GM23338 (cell line): ENCODE measurements around the gene C6orf47. TPM values are rescaled to one million over a fixed set of nuclear protein-coding genes. Genes with fewer than 3 reads are reported as not detected.

Source experiments
- ATAC-seq: fragments of 200-7000 bp; cut with Tn5 transposase; 3 replicates; pipeline ENCODE4 v1.9.1; 2020
- DNase-seq: peaks from one replicate; pipeline ENCODE4 v3.0.0-alpha.2; 2015; ENCODE audit warnings: low spot score
- H2AFZ ChIP-seq: fragments of 200-600 bp; sonication (generic); 2 replicates; pipeline ENCODE4 v1.8.0; 2016; ENCODE audit warnings: antibody characterized with exemption, mild to moderate bottlenecking, moderate library complexity
- H3F3A ChIP-seq: fragments of 200-600 bp; sonication (generic); replicated peaks from 2 replicates; pipeline ENCODE4 v1.8.0; 2017; ENCODE audit warnings: antibody characterized with exemption, mixed run types, low read depth
- H3K27ac ChIP-seq: fragments of 200-600 bp; sonication (generic); 2 replicates; pipeline ENCODE4 v1.6.1; 2016; ENCODE audit warnings: low read depth
- H3K27me3 ChIP-seq: fragments of 200-600 bp; sonication (generic); 2 replicates; pipeline ENCODE4 v1.8.0; 2016; ENCODE audit warnings: mild to moderate bottlenecking, mixed run types, moderate library complexity; ENCODE audit not compliant: insufficient read depth
- H3K36me3 ChIP-seq: fragments of 200-600 bp; sonication (generic); 2 replicates; pipeline ENCODE4 v1.8.0; 2016; ENCODE audit warnings: mild to moderate bottlenecking; ENCODE audit not compliant: insufficient read depth
- H3K4me1 ChIP-seq: fragments of 200-600 bp; sonication (generic); 2 replicates; pipeline ENCODE4 v1.8.0; 2016; ENCODE audit warnings: mild to moderate bottlenecking, moderate library complexity; ENCODE audit not compliant: insufficient read depth
- H3K4me2 ChIP-seq: fragments of 200-600 bp; sonication (generic); 2 replicates; pipeline ENCODE4 v1.7.1; 2017; ENCODE audit warnings: mixed run types
- H3K4me3 ChIP-seq: fragments of 200-600 bp; sonication (generic); 2 replicates; pipeline ENCODE4 v1.6.1; 2016; ENCODE audit warnings: mixed run types
- H3K79me2 ChIP-seq: fragments of 200-600 bp; sonication (generic); replicated peaks from 2 replicates; pipeline ENCODE4 v1.8.0; 2017; ENCODE audit warnings: mild to moderate bottlenecking; ENCODE audit not compliant: insufficient read depth
- H3K9me2 ChIP-seq: fragments of 200-600 bp; sonication (generic); 2 replicates; pipeline ENCODE4 v1.8.0; 2017; ENCODE audit not compliant: insufficient read depth
- H4K20me1 ChIP-seq: fragments of 200-600 bp; sonication (generic); replicated peaks from 2 replicates; pipeline ENCODE4 v1.8.0; 2017; ENCODE audit warnings: mild to moderate bottlenecking; ENCODE audit not compliant: insufficient read depth
- H3K27ac Mint-ChIP-seq: 2 replicates; pipeline ENCODE4 v1.8.0; 2020; ENCODE audit warnings: inconsistent platforms, mild to moderate bottlenecking, moderate library complexity, mixed read lengths
- H3K27me3 Mint-ChIP-seq: 3 replicates; pipeline ENCODE4 v1.8.0; 2022; ENCODE audit warnings: low read depth, mild to moderate bottlenecking, moderate library complexity, mixed read lengths, inconsistent platforms; ENCODE audit not compliant: insufficient read depth, poor library complexity
- H3K36me3 Mint-ChIP-seq: 3 replicates; pipeline ENCODE4 v1.8.0; 2021; ENCODE audit warnings: low read depth, mild to moderate bottlenecking, inconsistent platforms, moderate library complexity, mixed read lengths
- H3K4me1 Mint-ChIP-seq: 3 replicates; pipeline ENCODE4 v1.8.0; 2020; ENCODE audit warnings: mild to moderate bottlenecking, inconsistent platforms, mixed read lengths
- H3K4me3 Mint-ChIP-seq: 3 replicates; pipeline ENCODE4 v1.8.0; 2021; ENCODE audit warnings: moderate library complexity, mild to moderate bottlenecking, inconsistent platforms, mixed read lengths
- H3K9me3 Mint-ChIP-seq: 3 replicates; pipeline ENCODE4 v1.8.0; 2020; ENCODE audit warnings: moderate library complexity, mild to moderate bottlenecking, inconsistent platforms, mixed read lengths
- CREB1 ChIP-seq: fragments of 250-450 bp; sonication (Bioruptor Pico); IDR thresholded peaks from 2 replicates; pipeline ENCODE4 v1.5.0; 2020; ENCODE audit warnings: low read depth, mild to moderate bottlenecking, moderate library complexity
- CTCF ChIP-seq, 2 experiments: fragments of 200-600 bp in 1 of 2; sonication (generic) in 1 of 2; conservative IDR thresholded peaks; 2 replicates each; pipeline versions ENCODE4 v1.5.1 to v1.6.1; 2016 to 2017; ENCODE audit warnings: antibody characterized with exemption in 2 of 2, low read depth in 2 of 2, mild to moderate bottlenecking in 2 of 2, moderate library complexity in 1 of 2
- ETS1 ChIP-seq: IDR thresholded peaks from 2 replicates; pipeline ENCODE4 v1.6.1; 2016; ENCODE audit warnings: antibody characterized with exemption
- EZH2 ChIP-seq: fragments of 200-600 bp; sonication (generic); IDR thresholded peaks from one replicate; pipeline ENCODE4 v1.8.0; 2017; ENCODE audit warnings: antibody characterized with exemption, mild to moderate bottlenecking, low read depth; ENCODE audit not compliant: unreplicated experiment
- EZH2phosphoT487 ChIP-seq: fragments of 200-600 bp; sonication (generic); IDR thresholded peaks from one replicate; pipeline ENCODE4 v1.8.1; 2018; ENCODE audit warnings: antibody characterized with exemption; ENCODE audit not compliant: unreplicated experiment
- JUNB ChIP-seq: IDR thresholded peaks from one replicate; pipeline ENCODE4 v1.6.1; 2016; ENCODE audit warnings: antibody characterized with exemption; ENCODE audit not compliant: unreplicated experiment
- NANOG ChIP-seq: IDR thresholded peaks from 2 replicates; pipeline ENCODE4 v1.6.1; 2016; ENCODE audit warnings: antibody characterized with exemption, borderline replicate concordance
- POLR2AphosphoS5 ChIP-seq: IDR thresholded peaks from 2 replicates; pipeline ENCODE4 v1.6.1; 2016; ENCODE audit warnings: antibody characterized with exemption, low read depth
- REST ChIP-seq: IDR thresholded peaks from one replicate; pipeline ENCODE4 v1.6.1; 2018; ENCODE audit warnings: antibody characterized with exemption; ENCODE audit not compliant: unreplicated experiment
- STAT1 ChIP-seq: IDR thresholded peaks from one replicate; pipeline ENCODE4 v1.6.1; 2016; ENCODE audit warnings: antibody characterized with exemption; ENCODE audit not compliant: unreplicated experiment
- ZNF114 ChIP-seq: fragments of 250-450 bp; sonication (Bioruptor Pico); IDR thresholded peaks from 2 replicates; pipeline ENCODE4 v1.5.0; 2020; ENCODE audit warnings: mild to moderate bottlenecking, moderate library complexity
- ZNF331 ChIP-seq: fragments of 250-450 bp; sonication (Bioruptor Pico); IDR thresholded peaks from 2 replicates; pipeline ENCODE4 v1.5.0; 2020; ENCODE audit warnings: low read depth, mild to moderate bottlenecking, moderate library complexity
- ZNF462 ChIP-seq: fragments of 250-450 bp; sonication (Bioruptor Pico); IDR thresholded peaks from 2 replicates; pipeline ENCODE4 v1.5.0; 2020; ENCODE audit warnings: mild to moderate bottlenecking, moderate library complexity
- polyA plus RNA-seq: library from polyadenylated mRNA; unstranded; fragments of >200 nt; fragmentation: Nextera tagmentation; extraction: Ambion mirVana; gene quantifications from 2 replicates; pipeline ENCODE4 v1.2.1, GENCODE V29; 2016
- total RNA-seq: library from RNA; depleted of rRNA; stranded (reverse); fragments of >200 nt; shearing (Covaris generic); gene quantifications from 2 replicates; pipeline ENCODE4 v1.2.3, GENCODE V29; 2014

The C6orf47 gene
- total and polyA plus RNA-seq, 2 experiments from 2014 or later, result 9.4 to 12.8 TPM

- no peak for ATAC-seq
- Mint-ChIP-seq H3K4me1 (no peaks in the 10 kb centered on the region), H3K9me3 (no peaks in the 10 kb centered on the region), H3K4me3 (no peak overlapping the region), H3K36me3 (peaks cover 82% of the 10 kb centered on the region), H3K27ac (no peak overlapping the region), H3K27me3 (peaks cover 4% of the 10 kb centered on the region)
- Histone ChIP-seq H3K9me2 (no peaks in the 10 kb centered on the region), H2AFZ (no peak overlapping the region), H3K27ac (no peak overlapping the region), H3K4me3 (no peak overlapping the region), H4K20me1 (peaks cover 9% of the 10 kb centered on the region; the same call in 1 of the 2 replicates), H3K4me1 (no peaks in the 10 kb centered on the region), H3K79me2 (no peaks in the 10 kb centered on the region), H3K36me3 (peaks cover 32% of the 10 kb centered on the region), H3K4me2 (no peak overlapping the region), H3F3A (peaks cover 22% of the 10 kb centered on the region), H3K27me3 (no peaks in the 10 kb centered on the region)
- DNase-seq, result no peak
- TF ChIP-seq POLR2AphosphoS5 (no peak), JUNB (no peak), REST (no peak), ZNF462 (no peak), CTCF (conservative IDR thresholded peaks at IDR 0.05; ENCODE audit: low read depth in 2 of 2) (no peak), NANOG (no peak), ETS1 (no peak), ZNF331 (CRISPR knock-in tag) (no peak), ZNF114 (no peak), STAT1 (no peak), CREB1 (CRISPR knock-in tag) (no peak), EZH2 (no peak), EZH2phosphoT487 (no peak)
These were observed 17.6 kb downstream of the C6orf47 start for GRCh38 chr6:31642798-31643570.
